Measurements from ENCODE around the gene ZNF518A.

Gene ZNF518A, protein sequence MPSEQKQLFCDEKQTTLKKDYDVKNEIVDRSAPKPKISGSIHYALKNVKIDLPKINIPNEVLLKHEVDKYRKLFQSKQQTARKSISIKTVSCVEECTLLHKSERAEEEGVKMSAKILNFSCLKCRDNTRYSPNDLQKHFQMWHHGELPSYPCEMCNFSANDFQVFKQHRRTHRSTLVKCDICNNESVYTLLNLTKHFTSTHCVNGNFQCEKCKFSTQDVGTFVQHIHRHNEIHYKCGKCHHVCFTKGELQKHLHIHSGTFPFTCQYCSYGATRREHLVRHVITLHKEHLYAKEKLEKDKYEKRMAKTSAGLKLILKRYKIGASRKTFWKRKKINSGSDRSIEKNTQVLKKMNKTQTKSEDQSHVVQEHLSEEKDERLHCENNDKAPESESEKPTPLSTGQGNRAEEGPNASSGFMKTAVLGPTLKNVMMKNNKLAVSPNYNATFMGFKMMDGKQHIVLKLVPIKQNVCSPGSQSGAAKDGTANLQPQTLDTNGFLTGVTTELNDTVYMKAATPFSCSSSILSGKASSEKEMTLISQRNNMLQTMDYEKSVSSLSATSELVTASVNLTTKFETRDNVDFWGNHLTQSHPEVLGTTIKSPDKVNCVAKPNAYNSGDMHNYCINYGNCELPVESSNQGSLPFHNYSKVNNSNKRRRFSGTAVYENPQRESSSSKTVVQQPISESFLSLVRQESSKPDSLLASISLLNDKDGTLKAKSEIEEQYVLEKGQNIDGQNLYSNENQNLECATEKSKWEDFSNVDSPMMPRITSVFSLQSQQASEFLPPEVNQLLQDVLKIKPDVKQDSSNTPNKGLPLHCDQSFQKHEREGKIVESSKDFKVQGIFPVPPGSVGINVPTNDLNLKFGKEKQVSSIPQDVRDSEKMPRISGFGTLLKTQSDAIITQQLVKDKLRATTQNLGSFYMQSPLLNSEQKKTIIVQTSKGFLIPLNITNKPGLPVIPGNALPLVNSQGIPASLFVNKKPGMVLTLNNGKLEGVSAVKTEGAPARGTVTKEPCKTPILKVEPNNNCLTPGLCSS (N-terminal part only)

DNA sequence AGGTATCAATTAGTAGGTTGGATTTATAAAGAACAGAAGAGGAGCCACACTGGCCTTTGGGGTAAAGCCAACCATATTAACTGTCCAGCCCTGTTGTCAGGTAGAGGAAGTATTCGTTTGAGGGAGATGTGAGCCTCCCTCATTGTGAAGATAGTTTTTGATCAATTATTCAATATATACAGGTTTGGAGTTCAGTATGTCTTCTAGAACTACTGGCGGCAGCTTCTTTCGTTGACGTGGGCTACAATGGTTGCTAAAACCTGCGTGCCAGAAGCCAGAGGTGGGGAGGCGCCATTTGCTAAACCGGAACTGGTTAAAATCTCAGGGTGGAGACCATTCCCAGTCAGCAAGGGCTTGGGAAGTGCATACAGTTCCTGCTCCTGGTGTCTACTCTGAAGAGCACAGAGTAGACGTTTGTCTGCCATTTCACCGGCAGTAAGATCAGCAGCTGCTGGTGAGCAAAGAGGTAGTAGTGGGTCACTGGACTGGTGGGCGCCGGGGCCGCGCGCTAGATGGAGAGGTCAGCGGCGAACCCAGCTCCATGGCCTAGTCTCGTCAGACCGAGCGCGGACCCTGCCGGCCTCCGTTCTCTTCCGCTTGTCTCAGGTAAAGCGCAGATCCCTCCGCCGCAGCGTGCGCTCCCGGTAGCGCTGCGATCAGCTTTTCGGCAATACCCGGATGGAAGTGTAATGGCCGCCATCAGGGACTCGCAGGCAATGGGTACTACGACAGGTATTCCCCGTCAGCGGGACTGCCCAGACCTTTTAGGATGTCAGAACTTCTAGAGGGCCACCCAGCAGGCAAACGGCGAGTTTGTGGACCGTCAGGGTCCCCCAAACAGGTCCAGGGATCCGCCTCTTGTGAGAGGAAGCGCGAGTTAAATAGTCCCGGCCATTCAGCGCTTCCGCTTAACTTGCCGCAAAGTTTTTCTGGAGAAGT lies at the start of gene ZNF518A:
ZNF518A (plus strand) TSS at position 911 of the 939 bp plus-strand sequence. CDS start 26,026 bp downstream, outside the sequence.
- ATAC-seq, result peak; percentile 85 to 92

DNA sequence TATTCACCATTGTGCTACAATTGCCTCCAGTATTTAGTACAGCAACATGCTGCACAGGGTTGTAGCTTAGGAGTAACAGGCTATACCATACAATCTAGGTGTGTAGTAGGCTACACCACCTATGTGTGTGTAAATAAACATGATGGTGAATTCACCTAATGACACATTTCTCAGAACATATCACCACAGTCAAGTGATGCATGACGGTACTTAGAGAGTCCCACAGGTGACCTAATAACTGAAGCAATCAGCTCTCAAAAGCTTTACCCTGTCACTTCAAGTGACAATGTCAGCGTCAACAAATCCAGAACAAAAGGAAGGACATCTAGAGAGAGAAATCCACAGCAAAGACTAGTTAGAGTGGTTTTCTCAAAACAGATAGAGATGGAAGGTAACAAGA lies 47.9 kb upstream of the ZNF518A start:
- ATAC-seq, result no peak

DNA sequence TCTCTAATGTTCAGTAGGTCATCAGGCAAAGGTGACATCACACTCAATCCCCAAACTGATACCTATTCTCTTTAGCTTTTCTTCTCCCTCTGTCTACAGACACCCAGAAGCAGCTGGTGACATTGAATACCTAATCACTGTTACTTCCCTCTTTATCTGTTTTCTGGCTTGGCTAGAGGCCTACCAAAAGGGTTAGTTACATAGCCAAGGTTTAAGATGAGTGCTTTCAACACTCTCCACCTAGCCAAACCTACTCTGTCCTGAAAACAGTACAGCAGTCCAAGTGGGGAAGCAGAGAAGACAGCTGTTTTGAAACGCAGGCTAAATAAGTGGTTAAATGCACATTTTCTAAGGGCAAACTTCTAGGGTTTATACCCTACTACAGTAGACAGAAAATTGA lies 47.3 kb upstream of the ZNF518A start:
- no peak for ATAC-seq

DNA sequence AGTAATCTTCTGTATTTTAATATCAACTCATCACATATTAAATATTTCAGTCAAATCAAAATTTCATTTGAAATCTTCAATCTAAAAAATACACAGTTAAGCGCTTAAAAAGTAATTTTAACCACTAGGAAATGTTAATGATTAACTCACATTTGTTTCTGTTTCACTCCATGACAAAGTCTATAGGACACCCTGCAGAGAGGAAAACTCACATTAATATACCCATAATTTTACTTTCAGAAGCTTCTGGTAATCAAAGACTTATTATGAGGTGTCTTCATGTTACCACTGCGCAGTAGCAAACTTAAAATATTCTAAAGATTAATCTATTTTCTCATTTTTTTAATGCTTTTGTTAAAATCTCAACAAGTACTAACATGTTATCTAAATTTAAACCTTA lies 41.0 kb upstream of the ZNF518A start:
- no peak for ATAC-seq

- peak; percentile 88 to 91 for ATAC-seq
Measured at GRCh38 chr10:96089670-96090462, 40.2 kb upstream of the ZNF518A start.

DNA sequence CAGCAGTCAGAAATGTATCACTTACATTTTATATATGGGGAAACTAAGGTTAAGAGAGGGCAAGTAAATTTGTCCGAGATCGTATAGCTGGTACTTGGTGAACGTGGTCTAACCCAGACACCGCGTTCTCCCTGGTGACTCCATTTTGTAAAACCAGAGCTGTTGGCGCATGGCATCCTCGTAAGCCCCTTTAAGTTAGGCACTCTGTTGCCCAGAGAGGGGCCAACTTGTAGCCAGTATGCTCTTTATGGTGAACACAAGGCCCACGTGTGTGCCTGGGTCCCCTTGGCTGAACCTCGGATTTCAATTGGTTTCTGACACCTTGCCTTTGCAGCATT lies 39.7 kb upstream of the ZNF518A start:
- ATAC-seq, result no peak

GRCh38 chr10:96092999-96093767 lies 36.9 kb upstream of the ZNF518A start:
- ATAC-seq, result no peak

DNA sequence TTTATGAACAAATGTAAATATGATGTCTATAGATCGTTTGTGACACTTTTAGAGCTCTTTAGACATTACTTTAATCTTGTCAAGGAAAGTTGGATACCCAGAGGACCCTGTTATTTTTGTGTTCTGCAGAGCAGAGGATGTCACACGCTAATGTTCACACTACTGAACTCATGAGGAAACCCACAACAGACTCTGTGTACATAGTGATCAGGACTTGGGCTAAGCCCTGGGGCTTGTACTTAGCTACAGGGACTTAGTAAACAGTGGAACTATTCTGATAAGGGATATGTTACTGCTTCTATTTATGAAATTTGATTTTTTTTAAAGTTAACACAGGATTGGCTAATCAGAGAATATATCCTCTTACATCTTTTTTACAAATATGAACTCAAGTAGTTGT lies 36.1 kb upstream of the ZNF518A start:
- no peak for ATAC-seq

DNA sequence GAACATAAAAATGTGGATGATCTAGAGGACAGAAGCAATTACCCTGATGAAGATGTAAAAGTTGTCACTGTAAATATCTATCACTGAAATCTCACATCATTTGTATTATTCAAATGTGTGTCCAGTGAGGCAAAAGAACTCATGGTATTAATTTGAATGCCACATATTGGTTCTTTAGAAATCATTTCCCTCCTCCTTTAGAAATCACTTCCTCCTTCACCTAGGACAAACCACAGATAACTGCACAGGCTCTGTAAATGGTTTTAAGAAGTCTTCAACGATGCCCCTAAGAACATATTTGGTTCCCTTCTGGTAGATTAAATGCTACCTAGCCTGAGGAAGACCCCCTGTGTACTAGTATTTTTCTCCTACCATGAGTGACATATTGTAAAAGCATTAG lies 33.1 kb upstream of the ZNF518A start:
- ATAC-seq, result no peak

DNA sequence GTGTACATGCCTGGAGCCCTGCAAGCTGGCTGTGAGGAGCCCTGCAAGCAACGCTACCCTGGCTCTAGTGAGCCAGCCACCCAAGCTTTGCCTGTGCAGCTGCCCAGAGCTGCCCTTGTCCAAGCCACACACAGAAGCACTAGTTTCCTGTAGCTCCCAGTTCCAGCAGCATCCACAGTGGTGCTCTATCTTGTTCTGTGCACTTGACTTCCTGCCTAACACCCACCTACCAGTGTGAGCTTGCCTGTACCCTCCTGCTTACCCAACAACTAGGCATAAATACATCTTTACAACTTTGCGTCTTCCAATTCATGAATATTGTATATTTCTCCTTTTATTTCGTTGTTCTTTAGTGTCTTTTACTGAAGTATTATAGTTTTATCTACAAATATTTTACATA lies 32.2 kb upstream of the ZNF518A start:
- no peak for ATAC-seq

DNA sequence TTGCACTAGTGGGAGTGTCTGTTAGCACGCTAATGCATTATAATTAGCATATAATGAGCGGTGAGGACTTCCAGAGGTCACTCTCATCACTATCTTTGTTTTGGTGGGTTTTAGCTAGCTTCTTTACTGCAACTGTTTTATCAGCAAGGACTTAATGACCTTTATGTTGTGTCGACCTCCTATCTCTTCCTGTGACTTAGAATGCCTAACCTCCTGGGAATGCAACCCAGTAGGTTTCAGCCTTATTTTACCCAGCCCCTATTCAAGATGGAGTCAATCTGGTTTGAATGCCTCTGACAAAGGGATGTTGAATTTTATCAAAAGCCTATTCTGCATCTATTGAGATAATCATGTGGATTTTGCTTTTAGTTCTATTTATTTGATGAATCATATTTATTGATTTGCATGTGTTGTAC lies 22.5 kb upstream of the ZNF518A start:
- no peak for ATAC-seq

DNA sequence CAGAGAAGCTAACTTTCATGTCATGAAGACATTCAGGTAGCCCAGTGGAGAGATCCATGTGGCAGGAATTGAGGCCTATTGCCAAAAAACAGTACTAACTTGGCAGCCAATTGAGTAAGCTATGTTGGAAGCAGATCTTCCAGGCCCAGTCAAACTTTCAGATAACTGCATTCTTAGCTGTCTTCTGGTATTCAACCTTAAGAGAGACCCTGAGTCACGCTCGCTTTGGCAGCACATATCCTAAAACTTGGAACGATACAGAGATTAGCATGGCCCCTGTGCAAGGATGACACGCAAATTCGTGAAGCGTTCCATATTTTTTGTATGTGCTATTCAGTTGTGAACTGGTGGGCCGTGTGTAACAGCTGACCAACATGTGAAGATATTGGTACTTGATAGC lies 17.6 kb upstream of the ZNF518A start:
- no peak for ATAC-seq

DNA sequence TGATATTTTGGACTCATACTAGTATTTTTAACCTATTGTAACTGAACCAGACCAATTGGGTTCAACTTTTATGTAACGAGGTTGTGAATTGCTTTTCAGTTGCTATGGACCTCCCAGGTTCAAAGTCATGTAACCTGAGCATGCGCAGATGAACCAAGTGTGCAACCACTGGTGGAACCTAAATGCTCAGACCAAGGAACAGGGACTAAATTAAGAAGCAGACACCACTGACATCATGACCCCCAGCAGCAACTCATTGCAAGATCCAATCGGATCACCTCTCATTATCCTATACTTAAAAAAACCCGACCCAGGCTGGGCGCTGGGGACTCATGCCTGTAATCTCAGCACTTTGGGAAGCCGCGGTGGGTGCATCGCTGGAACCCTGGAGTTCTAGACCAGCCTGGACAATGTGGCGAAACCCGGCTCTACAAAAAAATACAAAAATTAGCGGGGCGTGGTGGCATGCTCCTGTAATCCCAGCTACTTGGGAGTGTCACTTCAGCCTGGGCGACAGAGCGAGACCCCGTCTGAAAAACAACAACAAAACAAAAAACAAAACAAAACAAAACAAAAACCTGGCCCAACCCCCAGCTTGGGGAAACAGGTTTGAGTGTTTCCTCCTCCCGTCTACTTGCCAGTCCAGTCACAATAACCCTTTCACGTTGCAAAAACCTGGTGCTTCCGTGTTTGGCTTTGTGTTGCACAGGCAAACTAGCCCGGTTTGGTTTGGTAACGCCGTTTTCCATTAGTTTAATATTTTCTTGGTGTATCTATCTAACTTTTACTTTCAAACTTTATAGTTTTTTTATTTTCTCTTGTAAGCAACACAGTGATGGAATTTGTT lies 11.3 kb upstream of the ZNF518A start:
- ATAC-seq, result no peak

- no peak for ATAC-seq
Measured at GRCh38 chr10:96122824-96123223, 7.3 kb upstream of the ZNF518A start.

DNA sequence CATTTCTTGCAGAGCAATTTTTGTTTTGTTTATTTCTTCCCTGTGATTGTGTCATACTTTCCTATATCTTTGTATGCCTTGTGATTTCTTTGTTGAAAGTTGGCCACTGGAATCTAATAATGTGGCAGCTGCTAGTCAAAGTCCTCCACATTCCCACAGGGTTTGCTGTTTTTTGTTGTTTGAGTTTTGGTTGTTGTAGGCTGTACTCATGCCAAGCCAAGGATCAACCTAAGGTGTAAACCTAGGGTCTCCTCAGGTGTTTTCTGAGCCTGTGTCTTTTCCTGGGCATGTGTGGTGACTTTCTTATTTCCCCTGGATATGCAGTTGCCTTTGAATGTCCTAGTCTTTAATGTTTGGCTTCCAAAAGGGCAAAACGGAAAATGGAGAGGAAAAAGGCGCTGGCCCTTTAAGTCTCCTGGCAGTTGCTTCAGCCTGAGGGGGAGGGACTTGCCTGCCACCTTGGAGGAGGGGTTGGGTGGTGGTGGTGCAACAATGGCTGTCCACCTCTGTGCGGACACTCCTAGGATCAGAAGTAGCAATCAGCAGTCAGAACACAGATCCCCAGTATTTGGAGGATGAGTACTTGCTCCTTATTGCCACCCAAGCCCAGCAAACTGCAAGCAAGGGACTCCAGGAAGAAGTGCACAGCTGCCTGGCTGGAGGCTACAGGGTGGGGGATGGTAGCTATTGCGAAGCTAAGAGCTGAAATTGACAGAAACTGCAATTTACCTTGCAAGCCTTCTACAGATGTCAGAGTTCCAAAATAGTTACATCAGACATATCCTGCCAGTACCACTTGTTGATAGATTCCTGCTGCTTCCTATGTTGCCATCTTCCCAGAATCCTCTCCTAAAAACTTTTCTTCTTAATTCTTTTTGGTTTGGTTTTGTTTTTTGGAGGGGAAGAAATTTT lies 5.6 kb upstream of the ZNF518A start:
- no peak for ATAC-seq

DNA sequence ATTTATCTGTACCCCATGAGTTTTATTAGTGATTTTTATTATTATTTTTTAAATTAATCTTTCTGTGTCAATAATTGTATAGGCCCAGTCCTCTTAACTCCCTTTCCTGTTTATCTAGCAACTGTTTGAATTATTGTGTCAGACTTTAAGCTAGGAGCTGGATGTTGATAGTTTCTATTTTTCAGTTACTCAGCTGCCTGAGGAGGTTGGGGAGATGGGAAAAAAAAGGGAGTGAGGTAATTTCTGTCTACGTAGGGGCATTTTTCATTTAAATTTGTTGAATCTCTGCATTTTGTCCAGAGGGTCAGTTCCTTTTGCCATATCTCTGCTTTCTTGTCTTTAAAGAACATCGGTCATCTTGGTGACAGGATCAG lies 5.0 kb upstream of the ZNF518A start:
- no peak for ATAC-seq

- peak; percentile 67 to 69 for ATAC-seq
Measured at GRCh38 chr10:96130326-96130995, 364 bp downstream of the ZNF518A start.

DNA sequence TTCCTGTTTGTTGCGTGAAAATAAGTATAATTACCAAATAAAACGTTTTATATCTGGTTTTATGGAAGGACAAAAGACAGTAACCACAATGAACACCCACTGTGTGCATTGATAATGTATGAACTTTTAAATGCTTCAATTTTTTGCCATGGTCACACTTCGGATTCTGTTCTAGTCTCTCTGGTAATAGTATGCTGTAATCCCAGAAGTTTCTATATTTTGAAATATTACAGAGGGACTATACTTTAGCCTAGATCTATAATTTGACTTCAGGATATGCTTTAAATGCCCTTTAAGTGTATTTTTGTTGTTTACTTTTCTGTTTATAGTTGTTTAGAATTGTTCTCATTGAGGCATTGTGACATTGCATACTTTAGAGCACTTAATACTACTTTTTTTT lies 1.5 kb downstream of the ZNF518A start:
- no peak for ATAC-seq

Data from activated CD4-positive, CD25-positive, alpha-beta regulatory T cell treated with anti-CD3 and anti-CD28 coated beads, Interleukin-2, amount 50 U/mL, for 24 hours (primary cell).